GM18870 (cell line): ENCODE measurements around the gene MEA1.
"Not testable (repeated sequence)": the region's sequence is repeated elsewhere in the genome, so short reads cannot be mapped to it uniquely, and the experiment has no call there.

ENCODE experiments used
- ATAC-seq: cut with Tn5 transposase; IDR thresholded peaks from one replicate; pipeline ENCODE4 v1.9.1; 2021; ENCODE audit warnings: moderate library complexity; ENCODE audit not compliant: unreplicated experiment

MEA1 gene

GRCh38 chr6:43013097-43013842 is 476 bp downstream of the MEA1 start:
- ATAC-seq = no peak

GRCh38 chr6:43012364-43012763 is 1.4 kb downstream of the MEA1 start:
- ATAC-seq = no peak

GRCh38 chr6:43011207-43011606 is 2.5 kb downstream of the MEA1 start:
- ATAC-seq = no peak

GRCh38 chr6:43009124-43009523 is 4.6 kb downstream of the MEA1 start:
- no peak for ATAC-seq

- ATAC-seq = no peak
Measured at GRCh38 chr6:43007126-43007525, 6.6 kb downstream of the MEA1 start.

- ATAC-seq = no peak
Measured at GRCh38 chr6:43006251-43006650, 7.5 kb downstream of the MEA1 start.

GRCh38 chr6:43005844-43006243 is 7.9 kb downstream of the MEA1 start:
- ATAC-seq = no peak

GRCh38 chr6:43001843-43002242 is 11.9 kb downstream of the MEA1 start:
- ATAC-seq = no peak

GRCh38 chr6:42998205-42998604 is 15.5 kb downstream of the MEA1 start:
- not testable (repeated sequence) for ATAC-seq

- no peak for ATAC-seq
Measured at GRCh38 chr6:42996513-42996912, 17.2 kb downstream of the MEA1 start.

- no peak for ATAC-seq
Measured at GRCh38 chr6:42993445-42993844, 20.3 kb downstream of the MEA1 start.

GRCh38 chr6:42989923-42990322 is 23.8 kb downstream of the MEA1 start:
- ATAC-seq = no peak

- ATAC-seq = no peak
Measured at GRCh38 chr6:42988486-42989020, 25.2 kb downstream of the MEA1 start.

- ATAC-seq = no peak
Measured at GRCh38 chr6:42987533-42988451, 26.0 kb downstream of the MEA1 start.

GRCh38 chr6:42984924-42985475 is 28.7 kb downstream of the MEA1 start:
- no peak for ATAC-seq

GRCh38 chr6:42984001-42984923 is 29.5 kb downstream of the MEA1 start, which contains the start of gene PPP2R5D:
TSS of gene PPP2R5D (plus strand) at chr6:42984570. CDS start at chr6:42984678, 108 bp downstream.
- ATAC-seq = peak; percentile 89

- no peak for ATAC-seq
Measured at GRCh38 chr6:42981836-42982235, 31.9 kb downstream of the MEA1 start.

- no peak for ATAC-seq
Measured at GRCh38 chr6:42979523-42980177, 34.1 kb downstream of the MEA1 start.

- no peak for ATAC-seq
Measured at GRCh38 chr6:42978839-42979522, 34.8 kb downstream of the MEA1 start, which contains the start of gene PEX6. TSS of gene PEX6 (minus strand) at chr6:42979181. CDS start at chr6:42979150, 31 bp downstream.
